GM21515 (cell line): Measurements from ENCODE around the gene FRZB.
"Not testable (repeated sequence)": the region's sequence is repeated elsewhere in the genome, so short reads cannot be mapped to it uniquely, and the experiment has no call there.

Source experiments
- ATAC-seq: cut with Tn5 transposase; IDR thresholded peaks from one replicate; pipeline ENCODE4 v1.9.1; 2021; ENCODE audit not compliant: unreplicated experiment

Gene FRZB, protein sequence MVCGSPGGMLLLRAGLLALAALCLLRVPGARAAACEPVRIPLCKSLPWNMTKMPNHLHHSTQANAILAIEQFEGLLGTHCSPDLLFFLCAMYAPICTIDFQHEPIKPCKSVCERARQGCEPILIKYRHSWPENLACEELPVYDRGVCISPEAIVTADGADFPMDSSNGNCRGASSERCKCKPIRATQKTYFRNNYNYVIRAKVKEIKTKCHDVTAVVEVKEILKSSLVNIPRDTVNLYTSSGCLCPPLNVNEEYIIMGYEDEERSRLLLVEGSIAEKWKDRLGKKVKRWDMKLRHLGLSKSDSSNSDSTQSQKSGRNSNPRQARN

DNA sequence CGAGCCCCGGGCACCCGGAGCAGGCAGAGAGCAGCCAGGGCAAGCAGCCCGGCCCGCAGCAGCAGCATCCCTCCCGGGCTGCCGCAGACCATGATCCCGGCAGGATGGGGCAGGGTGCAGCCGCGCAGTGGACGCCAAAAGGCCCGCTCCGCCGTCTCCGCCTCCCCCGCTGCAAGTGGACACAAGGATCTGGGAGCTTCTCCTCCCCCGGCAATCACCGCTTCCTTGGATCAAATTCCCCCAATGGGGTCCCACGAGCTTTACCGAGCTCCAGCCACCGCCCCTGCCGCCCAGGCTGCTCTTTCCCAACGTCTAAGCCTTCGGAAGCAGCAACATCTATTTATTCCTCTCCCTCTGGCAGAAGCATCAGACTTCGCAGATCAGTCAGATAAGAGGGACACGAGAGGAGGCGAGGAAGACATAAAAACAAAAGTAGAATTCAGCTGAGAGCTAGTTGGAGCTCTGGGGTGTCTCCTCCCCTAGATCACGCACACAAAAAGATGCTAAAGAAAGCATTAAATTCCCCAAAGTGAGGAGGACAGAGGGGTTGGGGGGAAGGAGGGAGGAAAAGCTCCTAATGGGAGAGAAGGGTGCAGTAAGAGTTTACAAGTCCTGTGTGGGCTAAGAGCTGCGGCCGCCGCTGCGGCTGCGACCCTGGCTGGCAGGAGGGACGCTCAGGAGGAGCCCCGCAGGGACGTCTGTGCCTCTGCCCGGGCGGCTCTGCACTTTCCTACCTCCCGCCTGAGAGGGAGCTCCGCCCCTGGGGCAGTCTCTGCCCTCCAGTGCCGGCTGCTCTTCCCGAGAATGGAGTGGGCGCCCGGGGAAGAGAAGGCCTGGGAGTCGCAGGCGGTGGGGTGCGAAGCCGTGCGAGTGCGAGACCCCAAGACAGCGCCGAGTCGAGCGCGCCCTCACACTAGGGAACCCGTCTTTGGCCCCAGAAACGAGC, at the start of gene FRZB:
Gene FRZB, minus strand, starts transcription at position 177 of the 946 bp plus-strand sequence. Its CDS starts 85 bp downstream, at position 92.
- ATAC-seq = no peak

DNA sequence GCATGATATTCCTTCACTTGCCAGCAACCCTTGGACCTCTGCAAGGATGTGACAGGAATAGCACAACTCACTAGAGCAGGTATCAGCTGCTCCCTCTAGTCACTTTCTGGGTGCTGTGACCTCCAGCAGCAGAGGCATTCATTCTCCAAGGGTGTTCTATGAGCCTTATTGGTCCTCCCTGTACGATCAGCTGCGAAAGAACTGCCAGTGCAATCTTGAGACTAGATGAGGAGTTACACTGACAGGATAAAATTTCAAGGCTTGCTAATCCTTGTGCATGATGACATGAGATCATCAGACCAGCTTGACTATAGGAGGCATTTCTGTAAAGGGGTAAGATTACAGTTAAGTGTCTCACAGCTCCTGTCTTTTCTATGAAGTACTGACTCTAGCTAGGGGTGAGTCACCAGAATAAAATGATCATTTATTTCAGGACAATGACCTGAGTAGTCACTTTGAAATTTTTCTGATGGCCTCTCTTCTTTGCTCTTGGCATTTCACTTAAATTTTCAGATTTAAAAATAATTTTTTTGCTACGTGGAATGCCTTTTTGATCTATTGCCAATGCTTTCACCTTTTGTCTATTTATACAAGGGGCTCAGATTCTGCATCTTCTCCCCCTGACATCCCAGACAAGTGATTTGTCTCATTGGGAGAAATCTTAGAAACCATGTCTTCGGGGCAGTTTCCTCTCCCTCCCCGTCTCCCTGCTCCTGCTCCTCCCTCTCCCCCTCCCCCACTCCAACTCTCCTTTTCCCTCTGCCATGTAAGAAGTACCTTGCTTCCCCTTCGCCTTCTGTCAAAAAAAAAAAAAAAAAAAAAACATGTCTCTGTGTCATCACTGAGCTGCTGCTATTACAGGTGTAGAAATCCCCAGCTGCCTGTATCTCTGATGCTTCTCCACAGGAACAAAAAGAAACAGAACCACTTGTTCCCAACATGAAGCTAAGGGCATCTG, 49.2 kb upstream of the FRZB start:
- no peak for ATAC-seq

DNA sequence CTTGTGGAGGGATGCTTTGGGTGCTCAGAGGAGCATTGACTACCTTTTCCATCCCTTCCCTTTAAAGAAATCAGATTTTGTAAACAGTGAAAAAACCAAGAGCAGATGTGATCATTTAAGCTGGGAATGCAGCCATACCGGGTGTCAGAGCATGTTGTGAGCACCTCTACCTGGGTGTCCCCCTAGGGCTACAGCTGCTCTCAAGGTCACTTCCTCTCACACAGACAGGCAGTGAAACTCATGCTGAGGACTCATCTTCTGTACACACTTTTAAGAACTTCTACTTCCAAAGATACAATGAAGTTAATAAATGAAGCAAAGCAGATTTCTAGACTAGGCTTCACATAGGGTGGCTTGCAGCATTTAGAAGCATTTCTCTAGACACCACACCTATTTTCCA, 48.4 kb upstream of the FRZB start:
- ATAC-seq = no peak

DNA sequence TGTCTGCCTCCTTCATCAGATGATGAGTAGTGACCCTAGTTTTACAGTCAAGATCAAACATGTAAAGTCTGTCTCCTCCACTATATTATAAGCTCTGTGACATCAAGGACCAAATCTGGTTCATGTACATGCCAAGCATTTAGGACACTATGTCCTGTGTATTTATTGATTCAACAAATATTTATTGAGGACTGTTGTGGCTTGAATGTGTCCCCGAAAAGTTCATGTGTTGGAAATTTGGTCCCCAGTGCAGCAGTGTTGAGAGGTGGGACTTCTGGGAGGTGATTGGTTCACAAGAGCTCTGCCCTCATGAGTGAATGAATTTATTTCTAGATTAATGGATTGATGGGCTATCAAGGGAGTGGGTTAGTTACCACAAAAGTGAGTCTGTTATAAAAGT, 46.6 kb upstream of the FRZB start:
- no peak for ATAC-seq

DNA sequence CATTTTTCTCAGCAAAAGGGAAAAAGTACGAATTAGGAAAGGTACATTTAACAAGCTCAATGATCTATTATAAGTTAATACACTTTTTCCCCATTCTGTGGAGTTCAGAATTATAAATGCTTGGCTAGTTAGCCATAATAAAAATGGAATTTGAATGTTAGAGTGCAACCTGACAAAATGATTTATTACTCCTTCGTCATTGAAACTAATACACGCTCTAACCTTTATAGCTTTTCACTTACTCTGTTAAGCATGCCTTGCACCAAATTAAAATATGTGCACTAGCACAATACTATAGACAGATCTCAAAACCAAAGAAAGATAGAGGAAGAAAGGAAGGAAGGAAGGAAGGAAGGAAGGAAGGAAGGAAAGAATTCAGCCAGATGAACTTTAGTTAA, 46.1 kb upstream of the FRZB start:
- ATAC-seq = no peak

DNA sequence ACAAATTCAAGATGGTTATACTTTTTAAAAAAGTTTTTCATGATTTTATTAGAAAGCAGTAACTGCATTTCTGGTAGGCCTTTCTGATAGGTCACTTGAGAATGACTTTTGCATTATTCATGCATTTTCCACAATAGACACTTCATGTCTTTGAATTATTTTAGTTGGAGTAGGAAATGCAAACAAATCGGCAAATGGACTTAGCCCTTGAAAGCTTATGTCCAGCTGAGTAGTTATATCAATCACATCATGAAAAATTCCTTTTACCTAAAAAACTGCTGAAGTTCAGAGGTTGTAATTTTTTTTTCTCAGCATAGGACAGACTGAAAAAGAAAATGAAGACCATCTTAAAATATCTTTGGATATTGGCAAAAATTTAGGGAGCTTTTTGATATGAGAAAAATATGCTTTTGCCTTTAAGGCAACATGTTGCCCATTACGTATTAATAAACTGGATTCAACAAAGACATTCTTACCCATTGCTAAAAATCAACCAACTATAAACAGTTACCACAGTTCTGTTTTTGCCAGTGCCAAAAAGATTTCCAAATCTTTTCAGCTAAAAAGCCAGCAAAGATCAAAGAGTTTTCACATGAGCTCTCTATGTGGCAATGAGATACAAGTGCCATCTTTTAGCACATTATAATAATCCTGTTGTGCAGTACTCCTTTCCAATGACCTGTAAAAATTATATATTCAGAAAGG, 45.5 kb upstream of the FRZB start:
- no peak for ATAC-seq

DNA sequence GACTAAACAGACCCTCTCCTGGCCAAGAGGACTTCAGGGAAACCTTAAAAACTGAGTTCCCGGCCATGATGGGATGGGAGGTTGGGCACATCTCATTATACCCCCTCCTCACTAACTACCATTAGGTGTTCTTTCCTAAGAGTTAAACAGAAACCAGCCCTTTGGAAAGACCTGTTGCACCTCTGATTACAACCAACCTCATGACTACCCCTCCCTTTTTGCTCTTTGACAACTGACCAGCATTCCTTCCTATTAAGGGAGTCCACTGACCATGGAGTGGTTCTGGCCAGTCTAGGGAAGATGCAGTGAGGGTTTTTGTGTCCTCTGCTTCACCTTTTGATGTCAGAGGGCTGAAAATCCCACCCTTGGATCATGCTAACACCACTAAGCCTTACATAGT, 44.5 kb upstream of the FRZB start:
- ATAC-seq = no peak

DNA sequence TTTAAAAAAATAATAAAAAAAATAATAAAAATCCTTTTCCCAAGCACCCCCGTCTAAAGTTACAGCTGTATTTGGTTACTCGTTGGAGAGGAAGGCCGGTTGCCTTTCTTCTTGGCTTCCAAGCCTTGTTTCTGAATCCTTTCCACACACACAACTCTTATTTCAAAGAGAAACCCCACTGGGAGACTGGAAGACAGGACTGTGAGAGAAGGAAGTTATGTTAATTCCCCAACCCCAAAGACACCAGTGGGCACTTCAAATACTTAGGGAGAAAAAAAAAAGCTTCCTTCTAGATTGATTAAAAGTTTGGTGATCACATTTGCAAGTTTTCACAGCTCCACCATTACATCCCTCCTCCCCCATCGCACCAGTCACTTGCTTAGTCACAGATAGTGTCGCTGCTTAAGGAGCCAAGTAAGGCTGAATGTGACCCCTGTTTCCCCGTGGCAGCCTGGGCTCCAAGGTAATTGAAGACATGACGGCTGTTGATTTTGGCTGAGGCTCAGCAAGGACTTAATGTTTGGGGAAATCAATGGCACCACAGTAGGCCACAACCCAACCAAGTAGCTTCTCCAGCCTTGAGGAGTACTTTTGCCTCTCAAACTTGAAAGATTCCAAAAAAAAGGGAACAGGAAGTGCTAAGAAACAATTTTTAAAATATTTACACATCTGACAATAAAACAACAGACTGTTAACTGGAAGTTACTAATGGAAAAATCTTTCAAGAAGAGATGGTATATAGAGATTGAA, 40.8 kb upstream of the FRZB start:
- ATAC-seq = no peak

DNA sequence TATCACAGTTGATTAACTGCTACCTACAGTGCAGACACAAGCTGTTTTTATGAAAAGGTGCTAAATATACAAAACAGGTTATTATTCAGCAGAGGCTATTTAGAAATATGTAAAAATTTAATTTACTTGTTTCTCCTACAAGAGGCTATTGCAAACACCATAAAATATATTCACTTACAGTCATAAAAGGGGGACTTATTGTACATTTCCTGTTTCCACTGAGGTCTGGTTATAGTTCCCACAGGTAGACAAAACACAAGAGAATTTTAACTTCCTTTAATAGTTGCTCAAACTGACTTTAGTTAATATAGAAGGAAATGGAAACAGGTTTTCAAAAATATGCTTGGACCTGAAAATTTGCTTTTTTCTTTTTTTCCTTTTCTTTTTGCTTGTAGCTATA, 40.0 kb upstream of the FRZB start:
- no peak for ATAC-seq

DNA sequence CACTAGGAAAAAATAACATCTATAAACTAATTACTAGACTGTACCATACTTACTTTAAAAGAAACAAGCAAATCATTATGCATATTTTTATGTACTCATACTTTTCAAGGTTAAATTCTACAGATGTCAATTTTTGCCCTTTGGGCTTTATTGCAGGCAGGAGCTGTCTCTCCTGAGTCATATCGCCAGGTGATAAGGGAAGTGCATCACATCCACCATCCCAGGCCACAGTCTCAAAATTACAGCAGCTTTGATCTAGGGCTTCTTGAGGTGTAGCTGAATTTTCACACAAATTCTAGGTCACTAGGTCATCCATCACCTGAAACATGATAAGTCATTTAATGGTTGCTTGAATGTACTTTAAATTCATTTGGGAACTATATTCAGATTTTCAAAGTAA, 38.4 kb upstream of the FRZB start:
- no peak for ATAC-seq

DNA sequence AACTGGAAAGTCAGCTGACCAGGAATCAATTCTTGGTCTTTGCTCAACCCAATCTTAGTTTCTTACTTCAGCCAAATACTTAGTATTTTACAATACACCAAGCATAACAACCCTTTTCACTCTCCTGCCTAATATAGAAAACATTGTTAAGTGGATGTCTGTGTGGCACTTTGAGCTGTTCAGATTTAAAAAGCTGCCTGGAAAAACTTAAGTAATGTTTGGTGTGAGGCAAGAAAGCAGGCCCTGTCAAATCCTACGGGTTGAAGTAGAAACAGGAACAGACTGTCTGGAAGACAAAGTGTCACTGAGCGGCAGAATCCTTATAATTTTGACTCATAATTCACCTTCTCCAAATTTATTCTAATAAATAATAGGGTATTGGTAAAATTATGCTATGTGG, 37.1 kb upstream of the FRZB start:
- ATAC-seq = no peak

DNA sequence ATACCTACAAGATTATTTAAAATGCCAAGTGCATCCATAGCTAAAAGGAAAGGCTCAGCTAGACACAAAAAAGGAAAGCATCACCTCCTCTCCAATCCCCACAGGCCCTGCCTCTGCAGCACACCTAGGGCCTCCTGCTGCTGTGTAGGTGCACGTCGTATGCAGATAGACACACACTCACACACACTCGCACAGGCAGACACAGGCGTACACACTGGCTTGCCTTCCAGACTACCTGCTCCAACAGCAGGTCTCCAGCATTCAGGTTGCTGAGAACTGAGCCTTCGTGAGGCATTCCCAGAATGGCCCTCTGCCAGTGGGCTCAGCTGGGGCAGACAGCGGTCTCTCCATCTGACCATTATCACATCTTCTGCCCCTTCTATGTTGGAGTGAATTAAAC, 35.3 kb upstream of the FRZB start:
- no peak for ATAC-seq

DNA sequence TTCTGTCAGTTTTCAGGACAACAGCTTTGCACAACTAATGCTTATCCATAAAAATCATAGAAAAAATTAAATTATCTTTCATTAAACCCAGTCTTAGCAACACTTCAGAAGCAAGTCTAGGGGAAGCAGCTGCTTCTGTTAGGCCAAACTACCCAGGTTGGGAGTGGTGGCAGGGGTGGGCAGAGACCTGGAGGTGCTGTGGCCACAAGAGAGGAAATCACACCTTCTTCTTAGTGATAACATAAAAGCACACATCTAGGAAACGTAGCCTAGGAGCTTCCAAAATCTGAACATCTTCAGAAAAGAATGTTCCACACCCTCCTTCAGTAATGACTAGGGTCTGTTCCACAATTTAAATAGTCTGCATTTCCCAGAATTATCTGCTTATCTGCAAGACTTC, 32.3 kb upstream of the FRZB start:
- ATAC-seq = no peak

DNA sequence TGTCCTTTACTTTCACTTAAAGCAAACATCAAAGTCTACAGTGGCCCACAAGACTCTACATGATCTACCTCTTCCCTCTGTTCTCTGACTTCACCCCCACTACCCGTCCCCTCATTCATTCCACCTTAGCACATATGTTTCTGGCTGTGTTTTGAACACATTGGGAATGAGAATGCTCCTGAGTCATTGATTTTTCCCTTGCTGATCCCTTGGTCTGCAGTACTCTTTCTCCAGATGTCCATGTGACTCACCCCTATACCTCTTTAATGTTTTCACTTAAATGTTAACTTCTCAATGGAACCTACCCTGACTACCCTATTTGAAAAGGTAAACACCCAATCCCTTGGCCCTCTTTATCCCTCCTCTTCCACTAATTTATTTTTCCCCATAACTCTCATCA, 30.7 kb upstream of the FRZB start:
- ATAC-seq = no peak

DNA sequence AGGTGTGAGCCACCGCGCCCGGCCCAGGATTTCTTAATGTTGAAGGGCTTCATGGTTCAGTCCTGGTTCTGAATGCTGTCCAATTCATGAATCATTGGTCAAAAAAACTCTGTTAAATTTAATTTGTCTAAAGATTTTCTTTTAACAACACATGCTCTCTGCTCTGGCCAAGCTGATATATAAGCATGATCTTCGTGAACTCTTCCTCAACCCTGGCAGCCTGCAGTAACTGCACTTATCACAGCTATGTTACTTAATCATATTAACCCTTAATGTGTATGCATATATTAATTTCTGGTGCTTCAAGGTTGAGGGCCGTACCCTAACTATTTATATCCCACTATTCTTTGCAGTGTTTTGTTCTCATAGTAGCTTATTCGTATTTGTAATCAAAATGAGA, 29.4 kb upstream of the FRZB start:
- no peak for ATAC-seq

DNA sequence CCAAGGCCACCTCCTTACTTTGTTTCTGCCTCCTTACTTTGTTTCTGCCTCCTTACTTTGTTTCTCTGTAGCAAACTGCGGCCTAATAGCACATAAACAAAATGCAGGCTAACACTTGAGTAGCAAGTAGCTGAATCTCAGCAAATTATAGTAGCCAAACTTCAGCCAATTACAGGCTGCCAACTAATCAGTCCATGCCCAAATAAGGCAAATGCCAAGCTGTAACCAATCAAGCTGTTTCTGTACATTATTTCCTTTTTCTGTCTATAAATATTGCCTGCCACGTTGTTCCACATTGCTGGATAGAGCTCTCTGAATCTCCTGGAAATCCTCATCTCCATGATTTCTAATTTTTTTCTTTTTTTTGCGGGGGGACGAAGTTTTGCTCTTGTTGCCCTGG, 28.7 kb upstream of the FRZB start:
- no peak for ATAC-seq

DNA sequence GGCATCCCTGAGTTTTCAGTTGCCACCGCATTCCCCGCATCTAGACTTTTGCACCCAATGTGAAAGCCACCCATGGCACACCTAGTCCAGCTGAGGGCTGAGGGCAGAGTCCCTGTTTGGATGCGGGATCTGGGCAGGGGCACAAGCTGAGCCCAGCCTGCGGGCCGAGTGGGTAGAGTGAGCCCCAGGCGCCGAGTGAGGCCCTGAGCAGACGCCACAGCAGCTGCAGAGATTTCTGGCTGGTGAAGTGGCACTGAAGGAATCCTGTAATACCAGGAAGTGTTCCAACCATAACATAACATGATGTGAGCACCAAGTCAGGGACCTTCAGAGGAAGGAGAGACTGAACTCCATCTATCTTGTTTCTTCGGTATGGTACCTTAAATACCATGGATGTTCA, 27.7 kb upstream of the FRZB start:
- ATAC-seq = no peak

DNA sequence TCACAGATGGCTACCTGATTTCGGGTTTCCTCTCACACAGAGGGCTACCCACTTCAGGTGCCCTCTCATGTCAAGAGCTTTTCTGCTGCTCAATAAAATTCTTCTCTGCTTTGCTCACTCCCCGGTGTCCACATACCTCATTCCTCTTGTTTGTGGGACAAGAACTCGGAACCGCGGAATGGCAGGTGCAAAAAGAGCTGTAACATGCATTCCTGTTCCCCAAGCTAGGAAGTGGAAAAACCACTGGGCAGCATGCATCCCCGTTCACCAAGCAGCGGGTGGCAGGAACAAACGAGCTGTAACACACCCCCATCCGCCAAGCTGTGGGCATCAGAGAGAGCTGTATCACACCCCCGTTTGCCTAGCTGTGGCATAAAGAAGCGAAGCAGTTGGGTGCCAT, 27.2 kb upstream of the FRZB start:
- no peak for ATAC-seq

DNA sequence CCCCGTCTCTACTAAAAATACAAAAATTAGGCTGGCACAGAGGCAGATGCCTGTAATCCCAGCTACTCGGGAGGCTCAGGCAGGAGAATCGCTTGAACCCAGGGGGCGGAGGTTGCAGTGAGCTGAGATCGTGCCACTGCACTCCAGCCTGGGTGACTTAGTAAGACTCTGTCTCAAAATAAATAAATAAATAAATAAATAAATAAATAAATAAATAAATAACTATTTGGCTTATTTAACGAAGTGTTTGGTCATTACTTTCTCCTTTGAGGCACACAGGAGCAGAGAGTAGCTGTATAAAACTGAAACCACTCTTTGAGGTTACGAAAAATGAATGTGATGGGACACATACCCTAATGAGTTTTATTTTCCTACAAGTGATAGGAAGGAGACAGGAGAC, 26.6 kb upstream of the FRZB start:
- ATAC-seq = not testable (repeated sequence)

DNA sequence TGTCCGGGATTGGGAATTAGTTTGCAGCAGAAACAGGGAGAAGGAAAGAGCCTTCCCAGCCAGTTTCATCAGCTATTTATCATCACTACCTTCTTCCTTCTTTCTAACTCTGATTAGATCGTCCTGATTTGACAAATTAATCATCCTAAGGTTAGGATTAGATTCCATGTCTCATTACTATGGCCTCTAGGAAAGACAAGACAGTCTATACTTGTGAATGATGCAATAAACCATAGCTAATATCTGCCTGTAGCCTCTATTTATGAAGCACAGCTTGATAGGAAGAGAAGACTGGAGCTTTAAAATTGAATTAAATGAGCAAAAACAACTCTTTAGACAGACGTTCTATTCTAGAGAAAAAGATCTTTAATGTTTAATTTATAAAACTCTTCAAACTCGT, 25.2 kb upstream of the FRZB start:
- ATAC-seq = no peak
